Glutamatergic neuron (in vitro differentiated cells): ENCODE measurements around the gene BORCS8. TPM values are rescaled to one million over a fixed set of nuclear protein-coding genes. Genes with fewer than 3 reads are reported as not detected.
"Not testable (repeated sequence)": the region's sequence is repeated elsewhere in the genome, so short reads cannot be mapped to it uniquely, and the experiment has no call there.

Experiments used
- DNase-seq: peaks from one replicate; pipeline ENCODE4 v3.0.0; 2022
- H3K27ac Mint-ChIP-seq: one replicate; pipeline ENCODE4 v1.8.0; 2020; ENCODE audit warnings: mild to moderate bottlenecking, mixed read lengths, inconsistent platforms; ENCODE audit not compliant: unreplicated experiment
- H3K27me3 Mint-ChIP-seq: one replicate; pipeline ENCODE4 v1.8.0; 2020; ENCODE audit warnings: mild to moderate bottlenecking, moderate library complexity, mixed read lengths, inconsistent platforms; ENCODE audit not compliant: unreplicated experiment
- H3K36me3 Mint-ChIP-seq: one replicate; pipeline ENCODE4 v1.8.0; 2020; ENCODE audit warnings: mild to moderate bottlenecking, mixed read lengths, inconsistent platforms; ENCODE audit not compliant: unreplicated experiment
- H3K4me1 Mint-ChIP-seq: one replicate; pipeline ENCODE4 v1.8.0; 2020; ENCODE audit warnings: mild to moderate bottlenecking, low read depth, mixed read lengths, inconsistent platforms; ENCODE audit not compliant: unreplicated experiment
- H3K4me3 Mint-ChIP-seq: one replicate; pipeline ENCODE4 v1.8.0; 2020; ENCODE audit warnings: mild to moderate bottlenecking, mixed read lengths, inconsistent platforms; ENCODE audit not compliant: unreplicated experiment
- H3K9me3 Mint-ChIP-seq: one replicate; pipeline ENCODE4 v1.8.0; 2020; ENCODE audit warnings: mild to moderate bottlenecking, moderate library complexity, mixed read lengths, inconsistent platforms; ENCODE audit not compliant: unreplicated experiment
- total RNA-seq: library from RNA; stranded (reverse); fragmentation: NEBNext Ultra II Directional; extraction: Animal tissue kit (Norgen Biotek cat#: 25700); gene quantifications from one replicate; pipeline ENCODE4 v1.2.1, GENCODE V29; 2021; ENCODE audit not compliant: unreplicated experiment
- TF ChIP-seq, protein P1 (sequence below): fragments of 200-600 bp; sonication (generic); IDR thresholded peaks from one replicate; pipeline ENCODE4 v1.5.0; 2021; ENCODE audit not compliant: partially characterized antibody, unreplicated experiment

The BORCS8 gene
- total RNA-seq, 1 donor from 2014 or later: 20.5 TPM

DNA sequence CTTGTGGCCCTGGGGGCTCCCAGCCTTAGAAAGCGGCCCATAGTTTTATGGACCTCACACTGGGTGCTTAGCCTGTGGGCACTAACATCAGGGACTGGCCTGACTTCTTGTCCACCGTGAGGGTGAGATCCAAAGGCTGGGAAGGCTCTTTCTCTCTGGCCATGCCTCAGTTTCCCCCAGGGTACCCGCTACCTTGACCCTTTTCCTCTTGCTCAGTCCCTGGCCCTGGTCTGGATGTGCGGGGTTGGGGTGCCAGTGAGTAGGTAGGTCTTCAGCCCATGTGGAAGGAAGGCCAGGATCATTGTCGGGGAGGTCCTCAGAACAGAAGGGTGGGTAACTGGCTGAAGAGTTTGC lies 52.1 kb downstream of the BORCS8 start:
- Mint-ChIP-seq H3K27ac (no peak overlapping the region), H3K27me3 (peaks cover 9% of the 10 kb centered on the region), H3K9me3 (peaks cover 6% of the 10 kb centered on the region), H3K4me1 (no peaks in the 10 kb centered on the region), H3K36me3 (no peaks in the 10 kb centered on the region), H3K4me3 (no peak overlapping the region)
- DNase-seq: no peak
- TF ChIP-seq, protein P1, sequence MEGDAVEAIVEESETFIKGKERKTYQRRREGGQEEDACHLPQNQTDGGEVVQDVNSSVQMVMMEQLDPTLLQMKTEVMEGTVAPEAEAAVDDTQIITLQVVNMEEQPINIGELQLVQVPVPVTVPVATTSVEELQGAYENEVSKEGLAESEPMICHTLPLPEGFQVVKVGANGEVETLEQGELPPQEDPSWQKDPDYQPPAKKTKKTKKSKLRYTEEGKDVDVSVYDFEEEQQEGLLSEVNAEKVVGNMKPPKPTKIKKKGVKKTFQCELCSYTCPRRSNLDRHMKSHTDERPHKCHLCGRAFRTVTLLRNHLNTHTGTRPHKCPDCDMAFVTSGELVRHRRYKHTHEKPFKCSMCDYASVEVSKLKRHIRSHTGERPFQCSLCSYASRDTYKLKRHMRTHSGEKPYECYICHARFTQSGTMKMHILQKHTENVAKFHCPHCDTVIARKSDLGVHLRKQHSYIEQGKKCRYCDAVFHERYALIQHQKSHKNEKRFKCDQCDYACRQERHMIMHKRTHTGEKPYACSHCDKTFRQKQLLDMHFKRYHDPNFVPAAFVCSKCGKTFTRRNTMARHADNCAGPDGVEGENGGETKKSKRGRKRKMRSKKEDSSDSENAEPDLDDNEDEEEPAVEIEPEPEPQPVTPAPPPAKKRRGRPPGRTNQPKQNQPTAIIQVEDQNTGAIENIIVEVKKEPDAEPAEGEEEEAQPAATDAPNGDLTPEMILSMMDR: peak; percentile 43

DNA sequence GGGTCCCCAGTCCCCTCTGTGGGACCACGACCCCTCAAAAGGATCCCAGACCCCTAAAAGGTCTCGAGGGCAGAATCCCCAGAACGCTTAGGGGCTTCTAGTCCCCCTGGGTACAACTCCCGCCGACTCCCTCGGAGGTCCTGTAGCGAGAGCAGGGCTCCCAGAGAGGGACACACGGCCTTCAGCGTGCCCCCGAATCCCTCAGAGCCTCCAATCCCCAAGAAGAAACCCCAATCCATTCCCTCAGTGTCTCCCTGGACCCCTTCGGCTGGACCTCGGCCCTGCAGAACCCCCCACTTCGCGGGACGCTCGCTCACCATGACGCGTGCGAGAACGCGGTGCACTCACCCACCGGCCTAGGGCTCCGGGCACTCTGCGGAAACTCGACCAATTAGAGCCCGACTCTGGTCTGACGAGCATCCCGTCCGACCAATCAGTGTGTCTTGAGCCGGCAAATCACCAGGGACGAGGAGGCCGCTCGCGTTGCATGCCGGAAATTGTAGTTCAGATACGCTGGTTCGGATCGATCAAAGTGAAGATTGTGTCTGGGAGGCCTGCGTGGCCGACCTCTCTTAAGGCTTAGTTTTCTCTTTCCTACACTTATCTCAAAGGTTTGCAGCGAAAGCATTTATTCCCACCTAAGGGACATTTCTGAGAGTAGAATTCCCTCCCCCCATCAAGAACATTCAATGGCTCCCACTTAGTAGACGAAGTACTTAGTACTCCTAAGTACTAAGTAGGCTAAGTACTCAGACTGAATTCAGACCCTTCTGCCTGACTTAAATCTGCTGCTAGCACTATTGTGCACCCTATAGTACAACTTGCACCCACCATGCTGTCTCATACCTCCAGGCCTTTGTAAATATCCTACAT lies 53.6 kb downstream of the BORCS8 start, which contains the start of gene TMEM161A:
Gene TMEM161A, minus strand, starts transcription at position 370 of the 873 bp plus-strand sequence. Its CDS starts 50 bp downstream, at position 320.
- H3K36me3 Mint-ChIP-seq: no peaks in the 10 kb centered on the region
- H3K9me3 Mint-ChIP-seq: peaks cover 4% of the 10 kb centered on the region
- H3K27ac Mint-ChIP-seq: peak within 1 kb of the TSS; percentile 33
- DNase-seq: peak; percentile 96
- H3K4me3 Mint-ChIP-seq: peak within 1 kb of the TSS; percentile 97
- TF ChIP-seq, protein P1: no peak
- H3K4me1 Mint-ChIP-seq: no peaks in the 10 kb centered on the region
- H3K27me3 Mint-ChIP-seq: peaks cover 9% of the 10 kb centered on the region

DNA sequence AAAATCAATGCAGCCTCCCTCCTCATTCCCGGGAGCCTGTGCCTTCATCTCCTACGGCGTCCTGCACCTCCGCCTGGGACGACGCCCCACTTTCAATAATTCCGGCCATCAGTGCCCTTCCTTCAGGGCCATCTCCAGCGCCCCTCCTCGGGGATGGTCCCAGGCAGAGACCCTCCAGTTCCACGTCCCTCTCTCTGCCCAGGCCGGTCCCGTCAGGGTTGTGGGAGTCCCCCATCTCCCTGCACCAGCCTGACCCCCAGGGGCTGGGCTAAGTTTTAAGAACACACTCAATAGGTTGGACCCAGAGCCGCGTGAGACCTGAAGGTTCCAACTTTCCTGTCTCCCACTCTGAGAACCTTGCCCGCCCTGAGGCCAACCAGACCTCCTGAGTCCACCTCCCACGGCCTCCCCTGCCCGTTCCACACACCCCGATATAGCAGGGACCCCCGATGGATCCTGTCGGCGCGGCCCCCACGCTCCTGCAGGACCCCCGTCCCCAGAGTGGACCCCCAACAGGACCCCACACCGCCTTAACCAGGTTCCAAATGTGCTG lies 54.3 kb downstream of the BORCS8 start:
- no peaks in the 10 kb centered on the region for H3K4me1 Mint-ChIP-seq
- no peak for DNase-seq
- no peak overlapping the region for H3K27ac Mint-ChIP-seq
- TF ChIP-seq, protein P1: no peak
- peaks cover 4% of the 10 kb centered on the region for H3K9me3 Mint-ChIP-seq
- peaks cover 9% of the 10 kb centered on the region for H3K27me3 Mint-ChIP-seq
- H3K36me3 Mint-ChIP-seq: no peaks in the 10 kb centered on the region
- H3K4me3 Mint-ChIP-seq: peak overlapping the region; percentile 97

DNA sequence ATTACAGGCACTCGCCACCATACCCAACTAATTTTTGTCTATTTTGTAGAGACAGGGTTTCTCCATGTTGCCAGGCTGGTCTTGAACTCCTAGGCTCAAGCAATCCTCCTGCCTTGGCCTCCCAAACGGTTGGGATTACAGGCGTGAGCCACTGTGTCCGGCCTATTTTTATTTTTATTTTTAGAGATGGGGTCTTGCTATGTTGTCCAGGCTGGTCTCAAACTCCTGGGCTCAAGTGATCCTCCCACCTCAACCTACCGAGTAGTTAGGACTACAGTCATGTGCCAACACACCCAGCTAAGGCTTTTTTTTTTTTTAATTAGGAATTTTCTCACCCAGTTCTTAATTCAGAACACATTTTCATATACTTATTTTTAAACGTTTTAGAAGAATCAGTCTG lies 56.2 kb downstream of the BORCS8 start:
- not testable (repeated sequence) for H3K4me1 Mint-ChIP-seq, H3K9me3 Mint-ChIP-seq, H3K27ac Mint-ChIP-seq, DNase-seq, H3K36me3 Mint-ChIP-seq, H3K4me3 Mint-ChIP-seq
- peaks cover 11% of the 10 kb centered on the region for H3K27me3 Mint-ChIP-seq

DNA sequence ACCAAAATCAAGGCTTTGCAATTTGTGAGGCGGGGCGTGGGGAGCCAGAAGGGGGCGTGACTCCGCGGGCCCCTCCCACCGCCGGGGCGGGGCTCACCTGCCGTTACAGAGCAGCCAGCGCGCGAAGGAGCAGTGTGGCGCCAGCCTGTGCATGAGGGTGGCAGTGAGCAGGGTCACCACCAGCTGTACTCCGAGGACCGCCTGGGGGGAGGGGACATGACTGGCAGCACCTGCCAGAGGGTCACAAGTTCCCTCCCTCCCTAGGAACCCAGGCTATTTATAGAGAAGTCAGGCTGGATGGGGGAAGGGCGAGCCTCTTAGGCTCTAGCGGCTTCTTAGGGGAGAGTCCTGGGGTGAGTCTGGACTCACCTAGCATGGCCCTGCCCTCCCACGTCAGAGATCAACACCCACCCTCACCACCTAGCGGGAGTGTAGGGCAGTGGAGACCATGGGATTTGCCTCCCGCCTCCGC lies 57.2 kb downstream of the BORCS8 start:
- peak; percentile 68 for DNase-seq
- H3K9me3 Mint-ChIP-seq: peaks cover 6% of the 10 kb centered on the region
- H3K4me3 Mint-ChIP-seq: no peak overlapping the region

More for the DNA sequence above, 57.2 kb downstream of the BORCS8 start:
- Mint-ChIP-seq H3K4me1 (no peaks in the 10 kb centered on the region), H3K27me3 (peaks cover 11% of the 10 kb centered on the region), H3K27ac (no peak overlapping the region), H3K36me3 (peaks cover 4% of the 10 kb centered on the region)
- TF ChIP-seq, protein P1: peak; percentile 18
